ENCODE data around the gene HOXB7. TPM values are rescaled to one million over a fixed set of nuclear protein-coding genes. Genes with fewer than 3 reads are reported as not detected.
A peak's percentile ranks its signal among the peaks of the same experiment; 100 is the strongest.

HOXB7 gene
- total and polyA plus RNA-seq, 10 of the 15 experiments (the other 5 are each of a cell fraction or from before 2014, with no cell fraction given), result 2.8 to 7.4 (median 4.2) TPM

GRCh38 chr17:48610282-48611211, at the start of gene HOXB7 (continued):
- no peak for TF ChIP-seq KDM1A (IDR thresholded peaks at IDR 0.05; ENCODE audit: borderline replicate concordance)
- no peak for TF ChIP-seq HDAC6 (IDR thresholded peaks at IDR 0.05; ENCODE audit: unreplicated experiment)
- no peak for TF ChIP-seq NR2F1 (conservative IDR thresholded peaks at IDR 0.05)
- TF ChIP-seq E2F8 (IDR thresholded peaks at IDR 0.05; ENCODE audit: low read depth, partially characterized antibody), result no peak
- no peak for TF ChIP-seq BRCA1 (IDR thresholded peaks at IDR 0.05; ENCODE audit: low read depth, low read length)
- TF ChIP-seq SREBF2 (IDR thresholded peaks at IDR 0.05; ENCODE audit: low read length), result no peak
- 0 out of 2 replicates have a peak, but pooled peaks have one; percentile 26 for TF ChIP-seq CHD1 (IDR thresholded peaks at IDR 0.05; ENCODE audit: low read depth, low read length)
- no peak for TF ChIP-seq PKNOX1 (IDR thresholded peaks at IDR 0.05)
- TF ChIP-seq TCF12 (IDR thresholded peaks at IDR 0.05; ENCODE audit: low read depth, low read length), result no peak
- no peak for TF ChIP-seq SUZ12 (IDR thresholded peaks at IDR 0.05; ENCODE audit: unreplicated experiment)
- TF ChIP-seq CEBPZ (IDR thresholded peaks at IDR 0.05; ENCODE audit: low read depth, low read length), result no peak
- TF ChIP-seq ZBTB33 (IDR thresholded peaks at IDR 0.05), result no peak
- no peak for TF ChIP-seq ASH2L (IDR thresholded peaks at IDR 0.05; ENCODE audit: borderline replicate concordance, low read depth)
- no peak for TF ChIP-seq BCL11A (IDR thresholded peaks at IDR 0.05; ENCODE audit: low read depth, low read length)
- peak; percentile 67; the same call in 1 of the 2 replicates for TF ChIP-seq NFIC (IDR thresholded peaks at IDR 0.05; ENCODE audit: low read depth, low read length)
- TF ChIP-seq POLR2A (IDR thresholded peaks at IDR 0.05; ENCODE audit: low read depth, low read length), result peak; percentile 68; the same call in 1 of the 2 replicates
- no peak for TF ChIP-seq IRF5 (IDR thresholded peaks at IDR 0.05; ENCODE audit: borderline replicate concordance)
- TF ChIP-seq LARP7 (IDR thresholded peaks at IDR 0.05), result peak; percentile 56; the same call in 1 of the 2 replicates

Data from GM12878 (cell line).